Measurements from ENCODE around the gene CTDP1.
"Not testable (repeated sequence)": the region's sequence is repeated elsewhere in the genome, so short reads cannot be mapped to it uniquely, and the experiment has no call there.

The CTDP1 gene

DNA sequence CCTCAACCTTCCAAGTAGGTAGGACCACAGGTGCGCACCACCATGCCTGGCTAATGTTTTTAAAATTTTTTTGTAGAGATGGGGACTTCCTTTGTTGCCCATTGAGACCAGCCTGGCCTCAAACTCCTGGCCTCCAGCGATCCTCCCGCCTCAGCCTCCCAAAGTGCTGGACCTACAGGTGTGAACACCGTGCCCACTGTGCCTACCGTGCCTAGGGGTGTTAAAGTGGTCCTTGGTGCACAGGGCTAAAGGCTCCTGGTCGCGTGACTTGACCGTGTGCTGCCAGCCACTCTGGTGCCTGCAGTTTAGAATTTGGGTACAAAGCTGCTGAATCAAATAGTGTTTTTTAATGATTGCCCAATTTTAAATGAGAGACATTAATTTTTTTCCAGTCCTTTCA is 67.1 kb downstream of the CTDP1 start:
- no peak overlapping the region for H3K27ac ChIP-seq (ENCODE audit: low read depth, low read length, severe bottlenecking)
- H3K36me3 ChIP-seq (ENCODE audit: control insufficient read depth, insufficient read depth, low read length): peaks cover 47% of the 10 kb centered on the region
- no peaks in the 10 kb centered on the region for H3K4me1 ChIP-seq (ENCODE audit: control insufficient read depth, insufficient read depth, low read length, poor library complexity, severe bottlenecking)
- 83 to 93% methylated on average over 6 to 8 of the region's 8 CpGs for WGBS, 2 experiments (ENCODE audit: insufficient coverage in 2 of 2)
- no peaks in the 10 kb centered on the region for H3K9me3 ChIP-seq (ENCODE audit: control insufficient read depth, low read length)
- H3K4me3 ChIP-seq (ENCODE audit: extremely low read depth, insufficient read depth, low read length, poor library complexity, severe bottlenecking): no peak overlapping the region

GRCh38 chr18:79747156-79747845 is 67.7 kb downstream of the CTDP1 start:
- no peak overlapping the region for H3K4me3 ChIP-seq (ENCODE audit: extremely low read depth, insufficient read depth, low read length, poor library complexity, severe bottlenecking)
- no peaks in the 10 kb centered on the region for H3K9me3 ChIP-seq (ENCODE audit: control insufficient read depth, low read length)
- H3K4me1 ChIP-seq (ENCODE audit: control insufficient read depth, insufficient read depth, low read length, poor library complexity, severe bottlenecking): no peaks in the 10 kb centered on the region
- H3K27ac ChIP-seq (ENCODE audit: low read depth, low read length, severe bottlenecking): no peak overlapping the region
- WGBS, 2 experiments (ENCODE audit: insufficient coverage in 2 of 2): 91 to 93% methylated on average over 29 to 32 of the region's 35 CpGs
- peaks cover 44% of the 10 kb centered on the region for H3K36me3 ChIP-seq (ENCODE audit: control insufficient read depth, insufficient read depth, low read length)

DNA sequence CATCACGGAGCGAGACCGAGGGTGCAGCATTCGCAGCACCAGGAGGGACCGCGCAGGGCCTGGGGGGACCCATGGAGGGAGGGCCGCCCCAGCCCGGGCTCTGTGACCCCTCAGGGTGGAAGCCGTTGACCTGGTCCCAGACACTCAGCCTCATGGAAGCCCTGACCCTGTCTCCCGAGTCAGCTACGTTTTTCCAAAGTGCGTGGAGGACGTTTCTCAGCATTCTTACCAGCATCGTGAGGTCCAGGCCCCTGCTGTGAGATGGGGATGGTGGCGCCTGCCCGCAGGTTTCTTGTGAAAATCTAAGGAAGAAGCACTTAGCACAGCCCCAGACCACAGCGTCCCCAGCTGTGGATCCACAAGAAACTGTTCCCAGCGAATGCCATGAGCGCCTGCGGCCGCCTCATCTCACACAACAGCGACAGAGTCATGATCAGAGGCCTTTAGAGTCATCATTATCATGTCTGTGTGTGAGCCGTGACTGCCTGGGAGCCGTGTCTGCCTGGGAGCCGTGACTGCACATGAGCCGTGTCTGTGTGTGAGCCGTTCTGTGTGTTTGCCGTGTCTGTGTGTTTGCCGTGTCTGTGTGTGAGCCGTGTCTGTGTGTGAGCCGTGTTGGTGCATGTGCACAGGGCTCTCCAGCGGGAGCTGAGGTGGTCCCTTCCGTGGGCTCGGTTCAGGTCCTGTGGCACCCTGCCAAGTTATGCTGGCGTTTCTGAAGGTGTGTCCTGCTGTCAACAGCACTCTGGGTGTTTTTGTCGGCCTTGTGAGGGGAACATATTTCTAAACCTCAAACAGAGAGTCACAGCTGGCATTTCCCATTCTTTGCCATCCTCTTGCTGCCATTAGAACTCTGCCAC is 68.9 kb downstream of the CTDP1 start:
- WGBS, 2 experiments (ENCODE audit: insufficient coverage in 2 of 2): 90 to 92% methylated on average over 30 to 36 of the region's 36 CpGs
- Histone ChIP-seq H3K36me3 (ENCODE audit: control insufficient read depth, insufficient read depth, low read length) (peaks cover 37% of the 10 kb centered on the region), H3K4me3 (ENCODE audit: extremely low read depth, insufficient read depth, low read length, poor library complexity, severe bottlenecking) (no peak overlapping the region), H3K4me1 (ENCODE audit: control insufficient read depth, insufficient read depth, low read length, poor library complexity, severe bottlenecking) (no peaks in the 10 kb centered on the region), H3K9me3 (ENCODE audit: control insufficient read depth, low read length) (no peaks in the 10 kb centered on the region), H3K27ac (ENCODE audit: low read depth, low read length, severe bottlenecking) (no peak overlapping the region)

DNA sequence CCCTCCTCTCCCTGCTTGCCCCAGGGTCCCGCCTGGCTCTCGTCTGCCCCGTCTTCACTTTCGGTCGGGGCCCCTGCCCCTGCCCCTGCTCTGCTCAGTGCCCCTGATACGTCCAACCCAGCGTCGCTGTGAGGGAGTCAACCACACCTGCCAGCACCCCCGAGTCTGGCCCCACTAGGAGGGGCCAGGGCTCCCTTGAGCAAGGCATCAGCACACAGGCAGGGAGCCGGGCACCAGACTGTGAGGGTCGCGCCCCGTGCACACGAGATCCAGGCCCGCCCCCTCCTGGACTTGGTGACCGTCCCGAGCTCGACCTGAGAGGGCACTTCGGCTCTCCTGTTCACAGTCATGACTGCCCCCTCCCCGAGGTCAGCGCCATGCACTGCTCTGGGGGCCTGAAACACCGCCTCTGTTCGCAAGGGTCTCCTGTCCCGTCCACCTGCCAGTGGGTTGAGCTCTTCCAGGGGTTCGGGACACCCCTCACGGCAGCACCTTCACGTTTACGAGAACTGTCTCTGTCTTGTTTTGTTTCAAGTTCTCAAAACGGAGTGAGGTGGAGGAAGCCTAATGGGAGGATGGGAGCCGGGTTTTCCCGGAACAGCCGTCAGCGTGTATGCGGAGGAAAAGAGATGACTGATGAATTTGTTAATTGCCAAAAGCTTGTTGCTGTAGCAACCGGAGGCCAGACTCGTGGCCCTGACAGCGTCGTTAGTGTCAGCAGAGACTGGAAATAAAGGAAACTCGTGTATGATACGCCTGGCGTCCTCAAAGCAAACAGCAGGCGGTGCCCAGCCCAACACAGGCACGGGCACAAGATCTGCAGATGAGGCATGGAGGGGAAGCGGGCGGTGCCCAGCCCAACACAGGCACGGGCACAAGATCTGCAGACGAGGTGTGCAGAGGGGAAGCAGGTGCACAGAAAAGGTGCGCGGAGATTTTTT is 69.9 kb downstream of the CTDP1 start:
- Histone ChIP-seq H3K27ac (ENCODE audit: low read depth, low read length, severe bottlenecking) (no peak overlapping the region), H3K4me1 (ENCODE audit: control insufficient read depth, insufficient read depth, low read length, poor library complexity, severe bottlenecking) (no peaks in the 10 kb centered on the region), H3K4me3 (ENCODE audit: extremely low read depth, insufficient read depth, low read length, poor library complexity, severe bottlenecking) (no peak overlapping the region), H3K9me3 (ENCODE audit: control insufficient read depth, low read length) (no peaks in the 10 kb centered on the region), H3K36me3 (ENCODE audit: control insufficient read depth, insufficient read depth, low read length) (peaks cover 39% of the 10 kb centered on the region)
- 90 to 93% methylated on average over 41 to 49 of the region's 49 CpGs for WGBS, 2 experiments (ENCODE audit: insufficient coverage in 2 of 2)

- H3K27ac ChIP-seq (ENCODE audit: low read depth, low read length, severe bottlenecking): no peak overlapping the region
Measured at GRCh38 chr18:79750980-79751571, 71.5 kb downstream of the CTDP1 start.

DNA sequence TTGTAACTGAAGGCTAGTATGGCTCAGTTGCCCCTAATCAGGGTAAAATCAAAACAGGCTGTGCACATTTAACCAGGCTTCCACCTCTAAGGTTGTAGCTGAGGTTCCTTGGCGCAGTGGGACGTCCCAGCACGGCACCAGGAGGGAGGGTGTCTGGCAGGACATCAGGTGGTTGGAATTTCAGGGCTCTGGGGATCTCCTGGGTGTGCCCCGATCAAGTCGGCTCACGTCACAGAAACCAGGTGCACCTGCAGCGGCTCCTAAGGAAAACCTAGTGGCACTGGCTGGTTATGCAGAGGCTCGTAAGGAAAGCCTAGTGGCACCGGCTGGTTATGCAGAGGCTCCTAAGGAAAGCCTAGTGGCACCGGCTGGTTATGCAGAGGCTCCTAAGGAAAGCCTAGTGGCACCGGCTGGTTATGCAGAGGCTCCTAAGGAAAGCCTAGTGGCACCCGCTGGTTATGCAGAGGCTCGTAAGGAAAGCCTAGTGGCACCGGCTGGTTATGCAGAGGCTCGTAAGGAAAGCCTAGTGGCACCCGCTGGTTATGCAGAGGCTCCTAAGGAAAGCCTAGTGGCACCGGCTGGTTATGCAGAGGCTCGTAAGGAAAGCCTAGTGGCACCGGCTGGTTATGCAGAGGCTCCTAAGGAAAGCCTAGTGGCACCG is 72.4 kb downstream of the CTDP1 start:
- 93 to 95% methylated on average over 8 to 9 of the region's 20 CpGs for WGBS, 2 experiments (ENCODE audit: insufficient coverage in 2 of 2)
- peaks cover 39% of the 10 kb centered on the region for H3K36me3 ChIP-seq (ENCODE audit: control insufficient read depth, insufficient read depth, low read length)
- not testable (repeated sequence) for H3K4me3 ChIP-seq (ENCODE audit: extremely low read depth, insufficient read depth, low read length, poor library complexity, severe bottlenecking); H3K9me3 ChIP-seq (ENCODE audit: control insufficient read depth, low read length); H3K4me1 ChIP-seq (ENCODE audit: control insufficient read depth, insufficient read depth, low read length, poor library complexity, severe bottlenecking); H3K27ac ChIP-seq (ENCODE audit: low read depth, low read length, severe bottlenecking)

More at GRCh38 chr18:79750980-79751571, 71.5 kb downstream of the CTDP1 start:
- H3K36me3 ChIP-seq (ENCODE audit: control insufficient read depth, insufficient read depth, low read length): peaks cover 44% of the 10 kb centered on the region
- no peak overlapping the region for H3K4me3 ChIP-seq (ENCODE audit: extremely low read depth, insufficient read depth, low read length, poor library complexity, severe bottlenecking)
- no peaks in the 10 kb centered on the region for H3K4me1 ChIP-seq (ENCODE audit: control insufficient read depth, insufficient read depth, low read length, poor library complexity, severe bottlenecking)
- WGBS, 2 experiments (ENCODE audit: insufficient coverage in 2 of 2): 91 to 96% methylated on average over 9 to 10 of the region's 13 CpGs
- H3K9me3 ChIP-seq (ENCODE audit: control insufficient read depth, low read length): no peaks in the 10 kb centered on the region

GRCh38 chr18:79752946-79753345 is 73.3 kb downstream of the CTDP1 start:
- H3K27ac ChIP-seq (ENCODE audit: low read depth, low read length, severe bottlenecking); H3K4me3 ChIP-seq (ENCODE audit: extremely low read depth, insufficient read depth, low read length, poor library complexity, severe bottlenecking): not testable (repeated sequence)
- 100% methylated on average over 2 of the region's 8 CpGs; no CpG with 5 or more reads in 1 of the 2 experiments for WGBS, 2 experiments (ENCODE audit: insufficient coverage in 2 of 2)

DNA sequence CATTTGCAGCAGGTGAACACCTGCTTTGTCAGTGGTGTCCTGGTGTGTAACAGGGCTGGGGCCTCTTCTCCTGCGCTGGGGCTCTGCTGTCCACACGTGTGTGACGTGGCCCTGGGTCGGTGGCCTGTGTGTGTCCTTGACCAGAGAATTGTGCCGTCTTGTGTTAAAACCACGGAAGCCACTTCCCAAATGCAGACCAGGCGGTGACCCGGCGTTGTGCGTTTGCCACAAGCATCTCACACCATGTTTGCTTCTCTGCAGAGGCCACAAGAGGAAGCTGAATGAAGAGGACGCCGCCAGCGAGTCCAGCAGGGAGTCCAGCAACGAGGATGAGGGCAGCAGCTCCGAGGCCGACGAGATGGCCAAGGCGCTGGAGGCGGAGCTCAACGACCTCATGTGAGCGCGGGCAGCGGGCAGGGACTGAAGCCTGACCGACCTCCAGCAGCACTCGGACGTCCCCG is 73.8 kb downstream of the CTDP1 start:
- WGBS, 2 experiments (ENCODE audit: insufficient coverage in 2 of 2): 92 to 96% methylated on average over 24 to 27 of the region's 27 CpGs
- no peak overlapping the region for H3K27ac ChIP-seq (ENCODE audit: low read depth, low read length, severe bottlenecking)
- peaks cover 31% of the 10 kb centered on the region for H3K36me3 ChIP-seq (ENCODE audit: control insufficient read depth, insufficient read depth, low read length)
- H3K4me1 ChIP-seq (ENCODE audit: control insufficient read depth, insufficient read depth, low read length, poor library complexity, severe bottlenecking): no peaks in the 10 kb centered on the region
- no peaks in the 10 kb centered on the region for H3K9me3 ChIP-seq (ENCODE audit: control insufficient read depth, low read length)
- no peak overlapping the region for H3K4me3 ChIP-seq (ENCODE audit: extremely low read depth, insufficient read depth, low read length, poor library complexity, severe bottlenecking)

More at GRCh38 chr18:79752946-79753345, 73.3 kb downstream of the CTDP1 start:
- H3K4me1 ChIP-seq (ENCODE audit: control insufficient read depth, insufficient read depth, low read length, poor library complexity, severe bottlenecking); H3K9me3 ChIP-seq (ENCODE audit: control insufficient read depth, low read length): not testable (repeated sequence)
- peaks cover 32% of the 10 kb centered on the region for H3K36me3 ChIP-seq (ENCODE audit: control insufficient read depth, insufficient read depth, low read length)

GRCh38 chr18:79754022-79754761 is 74.6 kb downstream of the CTDP1 start:
- peaks cover 26% of the 10 kb centered on the region for H3K36me3 ChIP-seq (ENCODE audit: control insufficient read depth, insufficient read depth, low read length)
- H3K9me3 ChIP-seq (ENCODE audit: control insufficient read depth, low read length): no peaks in the 10 kb centered on the region
- no peak overlapping the region for H3K27ac ChIP-seq (ENCODE audit: low read depth, low read length, severe bottlenecking)
- WGBS, 2 experiments (ENCODE audit: insufficient coverage in 2 of 2): 96% methylated on average over 29 to 32 of the region's 35 CpGs
- no peak overlapping the region for H3K4me3 ChIP-seq (ENCODE audit: extremely low read depth, insufficient read depth, low read length, poor library complexity, severe bottlenecking)
- no peaks in the 10 kb centered on the region for H3K4me1 ChIP-seq (ENCODE audit: control insufficient read depth, insufficient read depth, low read length, poor library complexity, severe bottlenecking)
